BJ (cell line): ENCODE measurements around the gene PNRC1. TPM values are rescaled to one million over a fixed set of nuclear protein-coding genes. Genes with fewer than 3 reads are reported as not detected.
"Not testable (repeated sequence)": the region's sequence is repeated elsewhere in the genome, so short reads cannot be mapped to it uniquely, and the experiment has no call there.

Experiments
- CTCF ChIA-PET: fragments of 350-600 bp; formaldehyde crosslinking; extraction: SDS; loops from one replicate; lab custom pipeline; 2021; ENCODE audit warnings: antibody characterized with exemption, inconsistent platforms; lab: Yijun Ruan, JAX
- POLR2A ChIA-PET: fragments of 300-600 bp; sonication (Branson Sonifier 250); formaldehyde crosslinking; extraction: SDS; loops from one replicate; lab custom pipeline; 2021; ENCODE audit warnings: antibody characterized with exemption; lab: Charles Lee
- DNase-seq: peaks from one replicate; pipeline ENCODE4 v3.0.0-alpha.2; 2011; ENCODE audit warnings: low read depth
- H3K27me3 ChIP-seq: 2 replicates; pipeline ENCODE4 v1.6.0; 2011; ENCODE audit warnings: low read length; ENCODE audit not compliant: control insufficient read depth, insufficient read depth
- H3K36me3 ChIP-seq: 2 replicates; pipeline ENCODE4 v1.5.1; 2011; ENCODE audit warnings: low read length; ENCODE audit not compliant: control insufficient read depth, insufficient read depth
- H3K4me3 ChIP-seq: 2 replicates; pipeline ENCODE4 v1.5.1; 2011; ENCODE audit warnings: low read depth, mild to moderate bottlenecking, control low read depth, low read length
- CTCF ChIP-seq: IDR thresholded peaks from 2 replicates; pipeline ENCODE4 v1.5.1; 2011; ENCODE audit warnings: low read depth, mild to moderate bottlenecking, control low read depth, inconsistent platforms, low read length, moderate library complexity; ENCODE audit not compliant: insufficient read depth
- polyA minus RNA-seq: library from RNA; depleted of rRNA, polyadenylated mRNA; stranded (reverse); fragments of >200 nt; gene quantifications from 2 replicates; pipeline ENCODE4 v1.2.3, GENCODE V29; 2011; rRNA and poly(A)+ RNA removed
- polyA plus RNA-seq: library from polyadenylated mRNA; depleted of rRNA; stranded (reverse); fragments of >200 nt; gene quantifications from 2 replicates; pipeline ENCODE4 v1.2.3, GENCODE V29; 2011; rRNA removed

PNRC1 gene
- polyA plus RNA-seq (5.6 and 9.8 TPM in 2 replicates), polyA minus RNA-seq (18.7 and 27.3 TPM in 2 replicates)

GRCh38 chr6:89080281-89081128 lies at the start of gene PNRC1:
Gene PNRC1, plus strand, starts transcription at chr6:89080751. Its CDS starts 144 bp downstream, at chr6:89080895.
- peak within 1 kb of the TSS; percentile 100 for H3K4me3 ChIP-seq
- H3K27me3 ChIP-seq = no peaks in the 10 kb centered on the region
- no peak for TF ChIP-seq CTCF
- ChIA-PET CTCF (interaction anchor here (0.6 to 3.2 kb wide), 3 partner anchors 13 to 738 kb away, joined by 3 to 19 read pairs (median 3); no protein-coding TSS in a partner anchor), POLR2A (no interaction called here)
- peaks cover 5% of the 10 kb centered on the region for H3K36me3 ChIP-seq
- DNase-seq = peak; percentile 96

GRCh38 chr6:89032599-89032998 lies 48.0 kb upstream of the PNRC1 start:
- Histone ChIP-seq H3K36me3 (no peaks in the 10 kb centered on the region), H3K4me3 (no peak overlapping the region), H3K27me3 (no peaks in the 10 kb centered on the region)
- ChIA-PET CTCF (no interaction called here), POLR2A (no interaction called here)
- DNase-seq = no peak
- peak; percentile 3; the same call in 1 of the 2 replicates for TF ChIP-seq CTCF

- Histone ChIP-seq H3K4me3 (no peak overlapping the region), H3K27me3 (no peaks in the 10 kb centered on the region), H3K36me3 (no peaks in the 10 kb centered on the region)
- ChIA-PET CTCF (no interaction called here), POLR2A (no interaction called here)
- DNase-seq = no peak
- no peak for TF ChIP-seq CTCF
Measured at GRCh38 chr6:89033461-89033860, 47.1 kb upstream of the PNRC1 start.

- H3K27me3 ChIP-seq, H3K36me3 ChIP-seq, CTCF ChIA-PET, DNase-seq, H3K4me3 ChIP-seq, POLR2A ChIA-PET: not testable (repeated sequence)
Measured at GRCh38 chr6:89034116-89034515, 46.4 kb upstream of the PNRC1 start.

GRCh38 chr6:89034586-89035251 lies 45.8 kb upstream of the PNRC1 start:
- Histone ChIP-seq H3K36me3 (no peaks in the 10 kb centered on the region), H3K27me3 (no peaks in the 10 kb centered on the region), H3K4me3 (no peak overlapping the region)
- no peak for DNase-seq
- ChIA-PET POLR2A (no interaction called here), CTCF (interaction anchor here (0.7 to 1.2 kb wide), 2 partner anchors 39 to 52 kb away, joined by 3 read pairs; no protein-coding TSS in a partner anchor)
- no peak for TF ChIP-seq CTCF
